Left cardiac atrium (tissue), 4 donors: ENCODE data around the gene PNPLA8. TPM values are rescaled to one million over a fixed set of nuclear protein-coding genes. Genes with fewer than 3 reads are reported as not detected.
"Not testable (repeated sequence)": the region's sequence is repeated elsewhere in the genome, so short reads cannot be mapped to it uniquely, and the experiment has no call there.

Source experiments
- ATAC-seq, 2 donors: fragments of 200-7000 bp; cut with Tn5 transposase; one replicate each; pipeline ENCODE4 v1.9.1; 2020; ENCODE audit warnings: mild to moderate bottlenecking in 2 of 2, moderate library complexity in 2 of 2
- DNase-seq: peaks from one replicate; pipeline ENCODE4 v3.0.0-alpha.2; 2020
- intact Hi-C, 2 donors: fragments of 100-400 bp; cut with DNase I; formaldehyde crosslinking; loops; one replicate each; pipeline versions ENCODE4 v1.14.1 to v1.15.1; 2022 to 2023
- total RNA-seq, 2 donors: library from RNA; stranded (reverse); fragmentation: NEBNext Ultra II Directional; extraction: Animal tissue kit (Norgen Biotek cat#: 25700); gene quantifications; one replicate each; pipeline ENCODE4 v1.2.1, GENCODE V29; 2021
- donor health status: DM: no; HTN: yes; CAD: no.
- donor health status: DM: no; HTN: yes; CAD: no; lungs with severe emphysema.
- donor health status: DM: yes; HTN: yes; CAD: no.
- donor health status: Dilated cardiomyopathy.

Gene PNPLA8
- total RNA-seq, 2 donors from 2014 or later, result 28.0 to 34.7 TPM

DNA sequence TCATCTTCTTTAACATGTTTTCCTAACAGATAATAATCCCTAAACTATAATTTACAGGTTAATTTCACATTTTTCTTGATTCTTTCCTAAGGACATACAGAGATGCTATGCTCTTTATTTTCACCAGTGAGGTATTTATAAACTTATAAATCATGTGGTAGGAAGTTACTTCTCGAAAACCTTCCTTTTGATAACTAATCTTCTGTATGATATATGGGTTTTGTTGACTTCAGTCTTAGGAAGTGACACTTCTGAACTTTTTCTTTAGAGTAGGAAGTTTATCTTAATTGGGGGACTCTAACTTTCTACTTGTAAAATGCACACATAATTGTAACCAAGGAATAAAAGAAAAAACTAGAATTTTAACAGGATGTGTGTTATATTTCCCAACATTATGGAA, 9.8 kb upstream of the PNPLA8 start:
- intact Hi-C loops, result no loop called here
- ATAC-seq (no peak), DNase-seq (no peak)

DNA sequence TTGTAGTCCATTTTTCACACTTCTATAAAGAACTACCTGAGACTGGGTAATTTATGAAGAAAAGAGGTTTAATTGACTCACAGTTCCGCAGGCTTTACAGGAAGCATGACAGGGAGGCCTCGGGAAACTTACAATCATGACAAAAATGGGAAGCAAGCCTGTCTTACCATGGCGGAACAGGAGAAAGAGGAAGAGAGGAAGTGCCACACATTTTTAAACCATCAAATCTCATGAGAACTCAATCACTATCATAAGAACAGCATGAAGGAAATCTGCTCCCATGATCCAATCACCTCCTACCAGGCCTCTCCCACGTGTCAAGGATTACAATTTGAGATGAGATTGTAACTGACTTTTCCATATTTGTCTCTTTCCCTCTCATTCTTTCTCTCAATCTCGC, 9.3 kb upstream of the PNPLA8 start:
- no peak for DNase-seq
- no peak for ATAC-seq

DNA sequence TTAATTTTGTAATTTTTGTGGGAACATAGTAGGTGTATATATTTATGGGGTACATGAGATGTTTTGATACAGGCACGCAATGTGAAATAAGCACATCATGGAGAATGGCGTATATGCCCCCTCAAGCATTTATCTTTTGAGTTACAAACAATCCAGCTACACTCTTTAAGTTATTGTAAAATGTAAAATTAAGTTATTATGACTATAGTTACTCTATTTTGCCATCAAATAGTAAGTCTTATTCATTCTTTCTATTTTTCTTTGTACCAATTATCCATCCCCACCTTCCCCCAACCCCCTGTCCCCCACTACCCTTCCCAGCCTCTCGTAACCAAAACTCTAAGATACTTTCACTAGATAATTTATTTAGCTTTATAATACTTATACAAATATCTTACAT, 7.8 kb upstream of the PNPLA8 start:
- DNase-seq, result no peak
- intact Hi-C loops, result no loop called here
- ATAC-seq, result no peak

More for the DNA sequence above, 9.3 kb upstream of the PNPLA8 start:
- intact Hi-C loops, result no loop called here

DNA sequence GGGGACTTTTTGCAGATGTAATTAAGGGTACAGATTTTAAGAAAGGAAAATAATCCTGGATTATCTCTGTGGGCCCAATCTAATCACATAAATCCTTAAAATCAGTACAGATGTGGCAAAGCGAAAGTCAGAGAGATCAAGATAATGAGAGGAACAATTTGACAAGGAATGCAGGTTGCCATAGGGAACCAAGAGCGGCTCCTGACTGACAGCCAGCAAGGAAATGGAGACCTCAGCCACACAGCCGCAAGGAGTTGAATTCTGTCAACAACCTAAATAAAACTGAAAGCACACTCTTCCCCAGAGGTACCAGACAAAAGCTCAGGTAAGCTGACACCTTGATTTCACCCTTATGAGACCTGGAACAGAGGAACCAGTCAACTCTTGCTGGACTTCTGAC, 3.4 kb upstream of the PNPLA8 start:
- no peak for ATAC-seq
- no peak for DNase-seq
- intact Hi-C loops, result no loop called here

DNA sequence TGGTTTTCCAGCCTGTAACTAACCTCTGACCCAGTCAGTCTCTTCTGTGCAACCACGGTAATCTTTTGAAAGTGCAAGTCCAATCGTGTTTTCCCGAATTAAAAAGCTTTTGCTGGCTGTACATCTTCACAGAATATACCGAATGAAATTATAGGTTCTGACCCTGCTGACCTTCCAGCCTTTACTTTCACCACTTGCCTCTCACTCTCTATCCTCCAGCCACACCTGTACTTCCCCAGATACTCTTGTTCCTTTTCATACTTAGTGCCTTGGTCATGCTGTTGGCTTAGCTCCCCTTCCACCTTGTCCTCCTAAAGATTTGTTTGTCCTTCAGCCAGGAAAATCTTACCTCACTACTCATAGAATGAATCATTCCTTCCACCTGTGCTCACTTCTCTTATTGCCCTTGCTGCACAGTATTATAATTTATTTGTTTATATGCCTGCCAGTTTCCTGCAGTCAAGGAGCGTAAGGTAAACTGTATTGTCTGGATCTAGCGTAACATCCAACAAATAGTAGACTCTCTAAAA, 2.3 kb upstream of the PNPLA8 start:
- ATAC-seq, result no peak
- intact Hi-C loops, result no loop called here

DNA sequence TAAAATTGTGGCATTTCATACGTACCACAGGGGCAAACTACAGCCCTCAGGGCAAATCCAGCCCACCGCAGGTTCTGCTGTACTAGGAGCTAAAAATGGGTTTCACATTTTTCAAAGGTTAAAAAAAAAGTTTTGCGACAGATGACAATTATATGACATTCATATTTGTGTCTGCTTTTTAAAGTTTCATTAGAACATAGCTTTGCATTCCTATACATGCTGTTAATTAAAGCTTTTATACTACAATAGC, 758 bp upstream of the PNPLA8 start:
- intact Hi-C loops, result loop anchor here in 1 of 2 donors (1.0 kb wide), 1 partner anchor 43 kb away; the partner anchor contains the start of genes DNAJB9 and THAP5
- DNase-seq (no peak), ATAC-seq (no peak)

More for the DNA sequence above, 2.3 kb upstream of the PNPLA8 start:
- DNase-seq, result no peak

DNA sequence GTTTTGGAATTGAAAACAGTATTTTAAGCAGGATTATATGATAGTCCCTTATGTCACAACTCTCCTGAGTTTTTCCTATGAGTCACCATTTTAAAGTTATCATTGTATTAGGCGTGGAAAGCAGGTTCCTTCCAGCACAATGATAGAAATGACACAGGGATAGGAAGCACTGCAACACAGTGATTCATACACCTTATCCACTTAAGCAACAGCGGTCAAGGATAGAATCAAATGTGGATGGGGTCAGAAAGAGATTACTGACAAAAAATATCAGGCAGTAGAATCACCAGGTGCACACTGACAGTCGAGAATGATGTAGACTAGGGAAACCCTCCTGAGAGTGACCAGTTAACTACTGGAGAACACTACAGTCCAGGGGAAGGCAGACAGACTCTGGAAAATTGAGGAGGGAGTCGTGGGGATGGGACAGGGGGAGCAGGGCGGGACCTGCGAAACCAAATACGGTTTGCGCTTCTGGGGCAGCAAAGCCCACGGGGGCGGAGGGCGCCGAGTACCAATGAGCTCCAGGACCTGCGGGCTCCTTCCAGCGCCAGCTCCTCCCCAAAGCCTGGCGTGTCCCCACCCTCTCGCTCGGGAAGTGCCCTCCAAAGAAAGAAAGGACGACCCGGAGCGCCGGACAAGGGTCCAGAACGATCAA, 479 bp downstream of the PNPLA8 start:
- ATAC-seq (peak; percentile 73 to 86), DNase-seq (peak; percentile 92)
- intact Hi-C loops, result no loop called here

DNA sequence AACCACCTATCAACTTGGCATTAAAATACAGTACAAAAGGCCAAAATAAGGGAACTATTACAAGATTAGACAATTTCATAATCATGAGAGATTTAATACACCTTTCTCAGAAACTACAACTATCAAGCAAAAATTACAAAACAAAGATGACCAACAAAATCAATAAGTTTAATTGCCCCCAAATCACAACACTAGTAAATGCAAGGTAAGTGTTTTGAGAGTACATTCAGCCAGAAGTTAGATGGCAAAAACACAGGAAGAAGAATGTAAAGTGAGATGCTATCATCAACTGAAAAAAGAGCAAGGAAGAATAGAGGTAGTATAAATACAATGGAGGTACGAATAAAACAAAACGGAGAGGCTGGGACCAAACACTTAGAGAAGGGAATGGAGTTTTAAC, 3.2 kb downstream of the PNPLA8 start:
- intact Hi-C loops, result no loop called here
- DNase-seq, result no peak
- ATAC-seq, result no peak

DNA sequence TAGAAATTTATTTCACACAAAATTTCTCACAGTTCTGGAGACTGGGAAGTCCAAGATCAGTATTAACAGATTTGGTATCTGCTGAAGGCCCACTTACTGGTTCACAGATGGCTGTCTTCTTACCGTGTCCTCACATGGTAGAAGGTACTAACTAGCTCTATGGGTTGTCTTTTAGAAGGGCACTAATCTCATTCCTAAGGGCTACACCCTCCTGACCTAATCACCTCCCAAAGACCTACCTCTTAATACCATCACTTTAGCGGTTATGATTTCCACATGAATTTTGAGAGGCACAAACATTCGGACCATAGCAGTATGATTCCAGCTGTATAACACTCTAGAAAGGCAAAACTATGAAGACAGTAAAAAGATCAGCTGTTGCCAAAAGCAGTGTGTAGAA, 8.0 kb downstream of the PNPLA8 start:
- ATAC-seq, result no peak

DNA sequence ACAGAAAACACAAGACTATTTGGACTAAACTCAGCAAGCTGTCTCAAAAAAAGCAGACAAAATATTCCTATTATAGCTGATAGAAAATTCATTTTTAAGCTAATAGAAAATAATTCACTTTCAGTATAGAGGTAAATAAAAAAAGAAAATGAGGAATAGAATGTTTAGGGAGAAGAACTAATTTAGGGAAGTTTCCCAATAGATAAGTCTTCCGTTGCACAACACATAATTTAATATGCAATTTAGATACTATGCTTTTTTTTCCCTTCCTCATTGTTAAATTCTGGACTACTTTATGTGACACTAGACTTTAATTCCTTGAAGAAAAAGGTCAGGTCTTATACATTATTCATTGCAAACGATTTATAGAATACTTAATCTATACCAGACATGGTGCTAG, 10.3 kb downstream of the PNPLA8 start:
- no peak for DNase-seq
- no peak for ATAC-seq
- intact Hi-C loops, result no loop called here

More for the DNA sequence above, 8.0 kb downstream of the PNPLA8 start:
- no peak for DNase-seq
- intact Hi-C loops, result no loop called here

DNA sequence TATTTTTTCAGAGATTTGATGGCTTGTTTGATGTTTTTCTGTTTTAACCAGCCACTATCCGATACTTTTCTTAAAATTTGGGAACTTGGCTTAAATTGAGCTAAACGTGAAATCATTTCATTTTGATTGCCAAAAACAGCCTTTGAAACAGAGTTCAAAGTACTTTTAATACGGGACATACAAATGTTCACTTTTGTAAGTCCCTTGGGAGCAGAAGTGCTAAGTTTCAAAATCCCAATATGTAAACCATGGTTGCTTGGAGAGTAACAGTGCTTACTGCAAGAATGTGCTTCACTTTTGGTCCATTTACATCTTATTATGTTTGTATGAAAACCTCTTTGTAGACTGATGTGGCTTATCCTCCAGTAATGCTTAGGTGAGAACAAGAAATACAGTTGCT, 10.9 kb downstream of the PNPLA8 start:
- DNase-seq (no peak), ATAC-seq (no peak)
- intact Hi-C loops, result no loop called here

DNA sequence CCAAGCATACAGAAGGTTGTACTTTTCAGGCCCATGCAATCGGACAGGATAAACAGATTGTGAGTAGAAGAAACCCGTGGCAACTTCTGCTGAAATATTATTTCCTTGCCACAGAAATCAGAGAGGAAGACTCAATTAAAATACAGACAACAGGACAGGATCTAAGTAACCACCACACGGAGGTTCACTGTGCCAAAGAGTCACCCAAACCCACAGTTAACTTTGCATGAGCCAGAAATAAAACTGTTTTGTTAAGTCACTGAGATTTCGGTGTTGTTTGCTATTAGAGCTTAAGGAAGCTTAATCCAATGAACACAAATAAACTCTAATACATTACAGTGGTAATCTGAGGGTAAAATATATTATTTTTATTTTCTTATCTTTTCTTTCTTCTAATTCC, 14.0 kb downstream of the PNPLA8 start:
- intact Hi-C loops, result no loop called here
- no peak for ATAC-seq
- DNase-seq, result no peak

DNA sequence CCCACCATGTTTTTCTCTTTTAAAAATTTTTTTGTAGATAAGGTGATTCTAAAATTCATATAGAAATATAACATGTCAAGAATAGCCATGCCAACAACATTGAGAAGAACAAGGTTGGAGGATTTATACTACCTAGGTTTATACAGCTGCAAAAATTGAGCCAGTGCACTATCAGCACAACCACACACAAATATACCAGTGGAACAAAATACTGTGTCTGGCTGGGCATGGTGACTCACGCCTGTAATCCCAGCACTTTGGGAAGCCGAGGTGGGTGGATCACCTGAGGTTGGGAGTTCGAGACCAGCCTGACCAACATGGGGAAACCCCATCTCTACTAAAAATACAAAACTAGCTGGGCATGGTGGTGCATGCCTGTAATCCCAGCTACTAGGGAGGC, 21.4 kb downstream of the PNPLA8 start:
- not testable (repeated sequence) for DNase-seq

DNA sequence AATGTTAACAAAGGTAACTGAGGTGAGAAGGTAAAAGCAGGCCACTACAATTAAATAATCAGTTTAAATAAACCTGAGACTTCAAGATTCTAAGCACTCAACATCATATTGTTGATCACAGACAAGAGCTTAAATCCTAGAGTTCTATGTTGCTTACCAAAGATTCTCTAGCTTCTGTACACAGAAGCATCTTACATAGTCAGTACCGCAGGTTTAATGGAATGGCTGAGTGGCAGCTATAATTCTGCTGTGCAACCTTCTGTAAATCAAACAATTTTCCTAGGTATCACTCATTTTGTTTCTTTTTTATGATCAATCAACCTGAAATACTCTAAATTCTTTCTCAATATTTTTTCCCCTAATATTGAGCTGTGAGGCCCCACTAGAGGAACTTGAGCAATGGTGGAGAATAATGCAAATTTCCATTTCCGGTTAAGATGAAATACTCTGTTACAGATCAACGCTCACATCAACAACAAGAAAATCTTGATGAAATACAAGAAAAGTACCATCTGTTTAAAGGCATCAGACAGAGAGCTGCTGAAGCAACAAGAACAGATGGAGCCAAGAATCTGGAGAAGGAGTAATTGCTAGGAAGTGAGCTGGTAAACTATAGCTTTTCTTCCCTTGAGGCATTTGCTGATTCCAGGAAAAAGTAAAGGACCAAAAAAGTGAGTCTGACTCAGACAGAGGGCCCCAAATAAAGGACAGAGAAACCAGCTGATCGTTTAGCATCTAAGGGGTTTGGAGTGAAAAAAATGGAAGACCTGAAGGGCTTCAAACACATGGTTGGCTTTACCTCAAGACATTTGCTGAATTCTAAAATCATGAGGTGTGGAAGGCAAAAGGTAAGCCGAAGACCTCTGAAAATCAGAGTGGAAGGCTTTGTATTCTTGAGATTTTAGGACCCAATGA, 22.6 kb downstream of the PNPLA8 start:
- intact Hi-C loops, result no loop called here
- ATAC-seq (peak in 1 of 2 donors; percentile 15), DNase-seq (no peak)

More for the DNA sequence above, 21.4 kb downstream of the PNPLA8 start:
- ATAC-seq, intact Hi-C loops: not testable (repeated sequence)

DNA sequence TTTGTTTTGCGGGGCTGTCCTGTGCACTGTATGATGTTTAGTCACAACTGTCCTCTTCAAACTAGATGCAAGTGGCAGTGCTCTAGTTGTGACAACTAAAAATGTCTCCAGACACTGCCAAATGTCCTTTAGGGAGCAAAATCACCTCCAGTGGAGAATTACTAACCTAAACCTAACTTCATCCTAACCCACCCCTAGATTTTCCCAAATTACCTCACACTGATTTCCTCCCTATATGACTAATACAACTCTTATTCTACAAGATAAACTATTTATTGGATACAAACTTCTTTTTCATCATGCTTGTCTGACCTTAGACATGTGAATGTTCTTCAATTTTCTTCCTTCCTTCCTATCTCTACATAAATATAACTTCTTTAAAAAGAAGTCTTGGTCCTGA, 26.4 kb downstream of the PNPLA8 start:
- no peak for DNase-seq
- ATAC-seq, result peak in 1 of 2 donors; percentile 23
- intact Hi-C loops, result loop anchor here (5.0 to 10.0 kb wide), 2 partner anchors 315 to 317 kb away; no protein-coding TSS in a partner anchor

DNA sequence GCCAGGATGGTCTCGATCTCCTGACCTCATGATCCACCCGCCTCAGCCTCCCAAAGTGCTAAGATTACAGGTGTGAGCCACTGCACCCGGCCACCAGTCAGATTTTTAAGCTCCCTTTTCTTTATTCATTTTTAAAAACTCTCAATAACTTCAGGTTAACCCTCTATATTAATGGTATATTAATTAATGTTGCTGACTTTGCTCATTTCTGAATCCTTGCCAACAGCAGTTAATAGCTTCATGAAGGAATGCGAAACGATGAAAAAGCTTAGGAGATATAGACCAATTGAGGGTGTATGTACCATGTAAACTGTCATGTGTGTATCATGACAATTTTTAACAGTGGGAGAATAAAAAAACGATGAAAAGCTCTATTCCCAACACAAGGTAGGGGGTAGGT, 27.5 kb downstream of the PNPLA8 start:
- ATAC-seq (no peak), DNase-seq (no peak)
- intact Hi-C loops, result loop anchor here (5.0 to 10.0 kb wide), 2 partner anchors 314 to 316 kb away; no protein-coding TSS in a partner anchor

DNA sequence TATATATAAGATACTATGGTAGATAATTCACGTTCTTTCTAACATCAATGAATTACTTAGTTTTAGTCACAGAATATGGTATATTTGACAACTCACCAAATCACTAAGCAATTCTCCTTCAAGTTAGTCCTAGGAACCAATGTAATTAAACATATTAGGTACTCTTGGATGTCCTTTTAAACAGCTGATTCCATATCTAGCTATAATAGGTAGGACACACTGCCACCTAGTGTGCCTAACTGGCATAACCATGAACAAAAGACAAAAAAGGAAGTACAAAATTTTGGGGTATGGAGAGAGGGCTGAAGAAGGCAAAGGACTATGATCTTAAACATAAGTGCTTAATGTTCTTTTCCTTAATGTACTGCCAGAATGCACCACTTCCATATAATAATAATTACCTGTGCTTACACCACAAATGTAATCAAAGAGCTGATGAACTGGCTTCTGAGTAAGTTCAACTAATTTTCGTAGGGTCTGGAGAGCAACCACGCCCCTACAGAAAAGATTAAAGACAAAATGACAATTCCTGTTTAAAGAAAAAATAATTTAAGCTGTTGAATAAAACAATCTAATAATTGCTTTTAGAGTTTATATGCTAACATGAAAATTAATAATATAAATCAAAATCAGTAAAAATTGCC, 28.7 kb downstream of the PNPLA8 start:
- ATAC-seq, result peak in 1 of 2 donors; percentile 34
- intact Hi-C loops, result loop anchor here (5.0 to 10.0 kb wide), 2 partner anchors 312 to 315 kb away; no protein-coding TSS in a partner anchor

DNA sequence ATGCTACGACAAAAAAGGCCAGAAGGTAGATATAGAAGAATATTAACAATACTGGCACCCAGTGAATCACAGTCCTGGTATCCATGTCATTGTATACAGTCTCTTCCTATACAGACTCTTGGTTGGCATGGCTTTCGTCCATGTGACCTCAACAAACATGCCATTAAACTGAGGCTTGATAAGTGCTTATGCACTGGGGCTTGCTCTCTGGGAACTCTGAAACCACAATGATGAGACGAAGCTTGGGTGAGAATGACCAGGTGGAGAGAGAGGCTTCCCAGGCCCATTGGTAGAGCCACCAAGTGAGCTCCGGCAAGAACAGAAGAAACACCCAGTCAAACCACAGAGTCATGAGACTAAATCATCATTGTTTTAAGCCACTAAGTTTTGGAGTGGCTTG, 33.2 kb downstream of the PNPLA8 start:
- ATAC-seq (no peak), DNase-seq (no peak)
- intact Hi-C loops, result loop anchor here in 1 of 2 donors (10.0 kb wide), 1 partner anchor 308 kb away; no protein-coding TSS in a partner anchor

More for the DNA sequence above, 28.7 kb downstream of the PNPLA8 start:
- peak; percentile 29 for DNase-seq

DNA sequence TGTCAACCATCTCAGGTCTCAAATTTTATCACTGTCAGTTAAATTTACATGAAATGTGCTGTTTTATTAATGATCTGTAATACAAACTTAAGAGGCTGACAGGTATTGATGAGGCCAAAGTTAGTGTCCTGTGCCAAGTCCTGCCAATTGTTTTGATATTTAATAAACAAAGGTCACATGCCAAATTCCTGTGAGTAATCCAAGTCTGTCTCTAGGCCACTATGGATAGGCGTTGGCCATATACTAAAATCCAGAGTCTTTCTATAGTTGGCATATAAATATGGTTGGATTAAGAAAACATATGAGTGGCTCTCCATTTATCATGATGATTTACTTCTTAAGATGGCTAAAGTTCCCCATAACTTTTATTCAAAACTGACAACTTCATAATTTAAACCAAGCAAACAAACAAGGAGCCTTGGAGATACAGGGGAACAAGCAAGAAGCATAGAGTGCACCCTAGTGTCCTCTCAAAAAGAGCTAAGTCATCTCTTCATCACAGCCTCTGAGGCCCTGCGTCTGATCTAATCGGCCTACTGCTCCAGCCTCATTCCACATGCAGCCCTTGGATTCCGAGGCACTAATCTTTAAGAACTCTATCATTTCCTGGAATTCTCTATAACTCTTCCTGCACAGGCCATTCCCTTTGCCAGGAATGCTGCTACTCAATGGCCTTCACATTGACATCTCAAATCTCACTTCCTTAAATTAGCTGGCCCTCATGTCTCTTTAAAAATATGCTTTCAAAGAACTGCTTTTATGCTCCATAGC, 37.0 kb downstream of the PNPLA8 start:
- ATAC-seq (no peak), DNase-seq (no peak)
- intact Hi-C loops, result no loop called here
